GM23338 (cell line): ENCODE results near the gene COX4I1. TPM values are rescaled to one million over a fixed set of nuclear protein-coding genes. Genes with fewer than 3 reads are reported as not detected.

Experiments
- ATAC-seq: fragments of 200-7000 bp; cut with Tn5 transposase; 3 replicates; pipeline ENCODE4 v1.9.1; 2020
- DNase-seq: peaks from one replicate; pipeline ENCODE4 v3.0.0-alpha.2; 2015; ENCODE audit warnings: low spot score
- H2AFZ ChIP-seq: fragments of 200-600 bp; sonication (generic); 2 replicates; pipeline ENCODE4 v1.8.0; 2016; ENCODE audit warnings: antibody characterized with exemption, mild to moderate bottlenecking, moderate library complexity
- H3F3A ChIP-seq: fragments of 200-600 bp; sonication (generic); replicated peaks from 2 replicates; pipeline ENCODE4 v1.8.0; 2017; ENCODE audit warnings: antibody characterized with exemption, mixed run types, low read depth
- H3K27ac ChIP-seq: fragments of 200-600 bp; sonication (generic); 2 replicates; pipeline ENCODE4 v1.6.1; 2016; ENCODE audit warnings: low read depth
- H3K27me3 ChIP-seq: fragments of 200-600 bp; sonication (generic); 2 replicates; pipeline ENCODE4 v1.8.0; 2016; ENCODE audit warnings: mild to moderate bottlenecking, mixed run types, moderate library complexity; ENCODE audit not compliant: insufficient read depth
- H3K36me3 ChIP-seq: fragments of 200-600 bp; sonication (generic); 2 replicates; pipeline ENCODE4 v1.8.0; 2016; ENCODE audit warnings: mild to moderate bottlenecking; ENCODE audit not compliant: insufficient read depth
- H3K4me1 ChIP-seq: fragments of 200-600 bp; sonication (generic); 2 replicates; pipeline ENCODE4 v1.8.0; 2016; ENCODE audit warnings: mild to moderate bottlenecking, moderate library complexity; ENCODE audit not compliant: insufficient read depth
- H3K4me2 ChIP-seq: fragments of 200-600 bp; sonication (generic); 2 replicates; pipeline ENCODE4 v1.7.1; 2017; ENCODE audit warnings: mixed run types
- H3K4me3 ChIP-seq: fragments of 200-600 bp; sonication (generic); 2 replicates; pipeline ENCODE4 v1.6.1; 2016; ENCODE audit warnings: mixed run types
- H3K79me2 ChIP-seq: fragments of 200-600 bp; sonication (generic); replicated peaks from 2 replicates; pipeline ENCODE4 v1.8.0; 2017; ENCODE audit warnings: mild to moderate bottlenecking; ENCODE audit not compliant: insufficient read depth
- H3K9me2 ChIP-seq: fragments of 200-600 bp; sonication (generic); 2 replicates; pipeline ENCODE4 v1.8.0; 2017; ENCODE audit not compliant: insufficient read depth
- H4K20me1 ChIP-seq: fragments of 200-600 bp; sonication (generic); replicated peaks from 2 replicates; pipeline ENCODE4 v1.8.0; 2017; ENCODE audit warnings: mild to moderate bottlenecking; ENCODE audit not compliant: insufficient read depth
- H3K27ac Mint-ChIP-seq: 2 replicates; pipeline ENCODE4 v1.8.0; 2020; ENCODE audit warnings: inconsistent platforms, mild to moderate bottlenecking, moderate library complexity, mixed read lengths
- H3K27me3 Mint-ChIP-seq: 3 replicates; pipeline ENCODE4 v1.8.0; 2022; ENCODE audit warnings: low read depth, mild to moderate bottlenecking, moderate library complexity, mixed read lengths, inconsistent platforms; ENCODE audit not compliant: insufficient read depth, poor library complexity
- H3K36me3 Mint-ChIP-seq: 3 replicates; pipeline ENCODE4 v1.8.0; 2021; ENCODE audit warnings: low read depth, mild to moderate bottlenecking, inconsistent platforms, moderate library complexity, mixed read lengths
- H3K4me1 Mint-ChIP-seq: 3 replicates; pipeline ENCODE4 v1.8.0; 2020; ENCODE audit warnings: mild to moderate bottlenecking, inconsistent platforms, mixed read lengths
- H3K4me3 Mint-ChIP-seq: 3 replicates; pipeline ENCODE4 v1.8.0; 2021; ENCODE audit warnings: moderate library complexity, mild to moderate bottlenecking, inconsistent platforms, mixed read lengths
- H3K9me3 Mint-ChIP-seq: 3 replicates; pipeline ENCODE4 v1.8.0; 2020; ENCODE audit warnings: moderate library complexity, mild to moderate bottlenecking, inconsistent platforms, mixed read lengths
- CREB1 ChIP-seq: fragments of 250-450 bp; sonication (Bioruptor Pico); IDR thresholded peaks from 2 replicates; pipeline ENCODE4 v1.5.0; 2020; ENCODE audit warnings: low read depth, mild to moderate bottlenecking, moderate library complexity
- EZH2 ChIP-seq: fragments of 200-600 bp; sonication (generic); IDR thresholded peaks from one replicate; pipeline ENCODE4 v1.8.0; 2017; ENCODE audit warnings: antibody characterized with exemption, mild to moderate bottlenecking, low read depth; ENCODE audit not compliant: unreplicated experiment
- EZH2phosphoT487 ChIP-seq: fragments of 200-600 bp; sonication (generic); IDR thresholded peaks from one replicate; pipeline ENCODE4 v1.8.1; 2018; ENCODE audit warnings: antibody characterized with exemption; ENCODE audit not compliant: unreplicated experiment
- JUNB ChIP-seq: IDR thresholded peaks from one replicate; pipeline ENCODE4 v1.6.1; 2016; ENCODE audit warnings: antibody characterized with exemption; ENCODE audit not compliant: unreplicated experiment
- POLR2AphosphoS5 ChIP-seq: IDR thresholded peaks from 2 replicates; pipeline ENCODE4 v1.6.1; 2016; ENCODE audit warnings: antibody characterized with exemption, low read depth
- ZNF114 ChIP-seq: fragments of 250-450 bp; sonication (Bioruptor Pico); IDR thresholded peaks from 2 replicates; pipeline ENCODE4 v1.5.0; 2020; ENCODE audit warnings: mild to moderate bottlenecking, moderate library complexity
- ZNF331 ChIP-seq: fragments of 250-450 bp; sonication (Bioruptor Pico); IDR thresholded peaks from 2 replicates; pipeline ENCODE4 v1.5.0; 2020; ENCODE audit warnings: low read depth, mild to moderate bottlenecking, moderate library complexity
- polyA plus RNA-seq: library from polyadenylated mRNA; unstranded; fragments of >200 nt; fragmentation: Nextera tagmentation; extraction: Ambion mirVana; gene quantifications from 2 replicates; pipeline ENCODE4 v1.2.1, GENCODE V29; 2016
- total RNA-seq: library from RNA; depleted of rRNA; stranded (reverse); fragments of >200 nt; shearing (Covaris generic); gene quantifications from 2 replicates; pipeline ENCODE4 v1.2.3, GENCODE V29; 2014
- TF ChIP-seq, protein P1 (sequence below), 2 experiments: fragments of 200-600 bp in 1 of 2; sonication (generic) in 1 of 2; conservative IDR thresholded peaks; 2 replicates each; pipeline versions ENCODE4 v1.5.1 to v1.6.1; 2016 to 2017; ENCODE audit warnings: antibody characterized with exemption in 2 of 2, low read depth in 2 of 2, mild to moderate bottlenecking in 2 of 2, moderate library complexity in 1 of 2
- TF ChIP-seq, protein P2 (sequence below): fragments of 250-450 bp; sonication (Bioruptor Pico); IDR thresholded peaks from 2 replicates; pipeline ENCODE4 v1.5.0; 2020; ENCODE audit warnings: mild to moderate bottlenecking, moderate library complexity

Gene COX4I1
- total and polyA plus RNA-seq, 2 experiments from 2014 or later = 329 to 1,008 TPM

DNA sequence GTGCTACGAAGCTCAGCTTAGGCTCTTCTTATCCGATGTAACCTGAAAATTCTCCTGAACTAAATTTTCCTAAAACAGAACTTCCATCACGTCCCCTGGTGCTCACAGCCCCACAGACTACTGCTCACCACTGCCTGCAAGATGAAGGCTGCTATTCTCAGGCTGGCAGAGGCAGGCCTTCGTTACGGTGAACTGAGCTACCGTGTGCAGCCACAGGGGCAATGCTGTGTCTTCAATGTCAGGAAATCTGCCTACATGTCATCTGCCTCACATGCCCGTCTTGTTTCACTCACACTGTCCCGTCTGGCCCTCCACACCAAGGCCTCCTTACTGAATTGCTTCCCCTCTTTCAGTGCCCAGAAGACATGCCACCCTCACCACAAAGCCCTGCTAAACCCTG is 16.1 kb upstream of the COX4I1 start (continued):
- TF ChIP-seq, protein P1, sequence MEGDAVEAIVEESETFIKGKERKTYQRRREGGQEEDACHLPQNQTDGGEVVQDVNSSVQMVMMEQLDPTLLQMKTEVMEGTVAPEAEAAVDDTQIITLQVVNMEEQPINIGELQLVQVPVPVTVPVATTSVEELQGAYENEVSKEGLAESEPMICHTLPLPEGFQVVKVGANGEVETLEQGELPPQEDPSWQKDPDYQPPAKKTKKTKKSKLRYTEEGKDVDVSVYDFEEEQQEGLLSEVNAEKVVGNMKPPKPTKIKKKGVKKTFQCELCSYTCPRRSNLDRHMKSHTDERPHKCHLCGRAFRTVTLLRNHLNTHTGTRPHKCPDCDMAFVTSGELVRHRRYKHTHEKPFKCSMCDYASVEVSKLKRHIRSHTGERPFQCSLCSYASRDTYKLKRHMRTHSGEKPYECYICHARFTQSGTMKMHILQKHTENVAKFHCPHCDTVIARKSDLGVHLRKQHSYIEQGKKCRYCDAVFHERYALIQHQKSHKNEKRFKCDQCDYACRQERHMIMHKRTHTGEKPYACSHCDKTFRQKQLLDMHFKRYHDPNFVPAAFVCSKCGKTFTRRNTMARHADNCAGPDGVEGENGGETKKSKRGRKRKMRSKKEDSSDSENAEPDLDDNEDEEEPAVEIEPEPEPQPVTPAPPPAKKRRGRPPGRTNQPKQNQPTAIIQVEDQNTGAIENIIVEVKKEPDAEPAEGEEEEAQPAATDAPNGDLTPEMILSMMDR (conservative IDR thresholded peaks at IDR 0.05; ENCODE audit: low read depth in 2 of 2) = no peak
- TF ChIP-seq JUNB = no peak
- TF ChIP-seq CREB1 (CRISPR knock-in tag) = no peak
- TF ChIP-seq ZNF331 (CRISPR knock-in tag) = no peak
- TF ChIP-seq ZNF114 (CRISPR knock-in tag) = no peak

DNA sequence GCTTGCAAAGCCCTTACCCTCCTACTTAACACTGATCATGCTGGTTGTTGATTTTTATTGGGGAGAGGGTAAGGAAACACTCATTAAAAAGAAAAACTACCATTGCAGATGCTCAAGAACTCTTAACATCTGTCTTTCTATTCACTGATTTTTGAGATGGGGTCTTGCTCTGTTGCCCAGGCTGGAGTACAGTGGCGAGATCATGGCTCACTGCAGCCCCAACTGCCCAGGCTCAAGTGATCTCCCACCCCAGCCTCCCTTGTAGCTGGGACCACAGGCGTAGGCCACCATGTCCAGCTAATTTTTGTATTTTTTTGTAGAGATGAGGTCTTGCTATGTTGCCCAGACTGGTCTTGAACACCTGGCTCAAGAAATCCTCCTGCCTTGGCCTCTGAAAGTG is 14.7 kb upstream of the COX4I1 start:
- DNase-seq (no peak), ATAC-seq (no peak)
- H4K20me1 ChIP-seq = peaks cover 35% of the 10 kb centered on the region
- Mint-ChIP-seq H3K4me1 (no peaks in the 10 kb centered on the region), H3K27ac (no peak overlapping the region), H3K4me3 (no peak overlapping the region), H3K27me3 (no peaks in the 10 kb centered on the region), H3K9me3 (no peaks in the 10 kb centered on the region; the same call in 2 of the 3 replicates), H3K36me3 (peaks cover 55% of the 10 kb centered on the region)
- no peak overlapping the region for H3K4me3 ChIP-seq
- H3K9me2 ChIP-seq = no peaks in the 10 kb centered on the region
- no peak overlapping the region for H2AFZ ChIP-seq
- H3K27me3 ChIP-seq = no peaks in the 10 kb centered on the region
- TF ChIP-seq ZNF114 (CRISPR knock-in tag) (no peak), CREB1 (CRISPR knock-in tag) (no peak), POLR2AphosphoS5 (no peak), EZH2phosphoT487 (no peak), EZH2 (no peak)
- TF ChIP-seq, protein P2, sequence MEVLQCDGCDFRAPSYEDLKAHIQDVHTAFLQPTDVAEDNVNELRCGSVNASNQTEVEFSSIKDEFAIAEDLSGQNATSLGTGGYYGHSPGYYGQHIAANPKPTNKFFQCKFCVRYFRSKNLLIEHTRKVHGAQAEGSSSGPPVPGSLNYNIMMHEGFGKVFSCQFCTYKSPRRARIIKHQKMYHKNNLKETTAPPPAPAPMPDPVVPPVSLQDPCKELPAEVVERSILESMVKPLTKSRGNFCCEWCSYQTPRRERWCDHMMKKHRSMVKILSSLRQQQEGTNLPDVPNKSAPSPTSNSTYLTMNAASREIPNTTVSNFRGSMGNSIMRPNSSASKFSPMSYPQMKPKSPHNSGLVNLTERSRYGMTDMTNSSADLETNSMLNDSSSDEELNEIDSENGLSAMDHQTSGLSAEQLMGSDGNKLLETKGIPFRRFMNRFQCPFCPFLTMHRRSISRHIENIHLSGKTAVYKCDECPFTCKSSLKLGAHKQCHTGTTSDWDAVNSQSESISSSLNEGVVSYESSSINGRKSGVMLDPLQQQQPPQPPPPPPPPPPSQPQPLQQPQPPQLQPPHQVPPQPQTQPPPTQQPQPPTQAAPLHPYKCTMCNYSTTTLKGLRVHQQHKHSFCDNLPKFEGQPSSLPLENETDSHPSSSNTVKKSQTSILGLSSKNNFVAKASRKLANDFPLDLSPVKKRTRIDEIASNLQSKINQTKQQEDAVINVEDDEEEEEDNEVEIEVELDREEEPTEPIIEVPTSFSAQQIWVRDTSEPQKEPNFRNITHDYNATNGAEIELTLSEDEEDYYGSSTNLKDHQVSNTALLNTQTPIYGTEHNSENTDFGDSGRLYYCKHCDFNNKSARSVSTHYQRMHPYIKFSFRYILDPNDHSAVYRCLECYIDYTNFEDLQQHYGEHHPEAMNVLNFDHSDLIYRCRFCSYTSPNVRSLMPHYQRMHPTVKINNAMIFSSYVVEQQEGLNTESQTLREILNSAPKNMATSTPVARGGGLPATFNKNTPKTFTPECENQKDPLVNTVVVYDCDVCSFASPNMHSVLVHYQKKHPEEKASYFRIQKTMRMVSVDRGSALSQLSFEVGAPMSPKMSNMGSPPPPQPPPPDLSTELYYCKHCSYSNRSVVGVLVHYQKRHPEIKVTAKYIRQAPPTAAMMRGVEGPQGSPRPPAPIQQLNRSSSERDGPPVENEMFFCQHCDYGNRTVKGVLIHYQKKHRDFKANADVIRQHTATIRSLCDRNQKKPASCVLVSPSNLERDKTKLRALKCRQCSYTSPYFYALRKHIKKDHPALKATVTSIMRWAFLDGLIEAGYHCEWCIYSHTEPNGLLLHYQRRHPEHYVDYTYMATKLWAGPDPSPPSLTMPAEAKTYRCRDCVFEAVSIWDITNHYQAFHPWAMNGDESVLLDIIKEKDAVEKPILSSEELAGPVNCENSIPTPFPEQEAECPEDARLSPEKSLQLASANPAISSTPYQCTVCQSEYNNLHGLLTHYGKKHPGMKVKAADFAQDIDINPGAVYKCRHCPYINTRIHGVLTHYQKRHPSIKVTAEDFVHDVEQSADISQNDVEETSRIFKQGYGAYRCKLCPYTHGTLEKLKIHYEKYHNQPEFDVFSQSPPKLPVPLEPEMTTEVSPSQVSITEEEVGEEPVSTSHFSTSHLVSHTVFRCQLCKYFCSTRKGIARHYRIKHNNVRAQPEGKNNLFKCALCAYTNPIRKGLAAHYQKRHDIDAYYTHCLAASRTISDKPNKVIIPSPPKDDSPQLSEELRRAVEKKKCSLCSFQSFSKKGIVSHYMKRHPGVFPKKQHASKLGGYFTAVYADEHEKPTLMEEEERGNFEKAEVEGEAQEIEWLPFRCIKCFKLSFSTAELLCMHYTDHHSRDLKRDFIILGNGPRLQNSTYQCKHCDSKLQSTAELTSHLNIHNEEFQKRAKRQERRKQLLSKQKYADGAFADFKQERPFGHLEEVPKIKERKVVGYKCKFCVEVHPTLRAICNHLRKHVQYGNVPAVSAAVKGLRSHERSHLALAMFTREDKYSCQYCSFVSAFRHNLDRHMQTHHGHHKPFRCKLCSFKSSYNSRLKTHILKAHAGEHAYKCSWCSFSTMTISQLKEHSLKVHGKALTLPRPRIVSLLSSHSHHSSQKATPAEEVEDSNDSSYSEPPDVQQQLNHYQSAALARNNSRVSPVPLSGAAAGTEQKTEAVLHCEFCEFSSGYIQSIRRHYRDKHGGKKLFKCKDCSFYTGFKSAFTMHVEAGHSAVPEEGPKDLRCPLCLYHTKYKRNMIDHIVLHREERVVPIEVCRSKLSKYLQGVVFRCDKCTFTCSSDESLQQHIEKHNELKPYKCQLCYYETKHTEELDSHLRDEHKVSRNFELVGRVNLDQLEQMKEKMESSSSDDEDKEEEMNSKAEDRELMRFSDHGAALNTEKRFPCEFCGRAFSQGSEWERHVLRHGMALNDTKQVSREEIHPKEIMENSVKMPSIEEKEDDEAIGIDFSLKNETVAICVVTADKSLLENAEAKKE = no peak
- H3K4me2 ChIP-seq = no peak overlapping the region
- H3K79me2 ChIP-seq = peaks cover 50% of the 10 kb centered on the region
- no peaks in the 10 kb centered on the region for H3K4me1 ChIP-seq
- H3K36me3 ChIP-seq = peaks cover 18% of the 10 kb centered on the region
- H3F3A ChIP-seq = no peaks in the 10 kb centered on the region
- H3K27ac ChIP-seq = no peak overlapping the region
